SU-DHL-6 (cell line): ENCODE measurements around the gene FAM120A.

Experiments
- CTCF ChIP-seq: fragments of 200-600 bp; sonication (generic); IDR thresholded peaks from one replicate; pipeline ENCODE4 v1.5.1; 2017; ENCODE audit warnings: antibody characterized with exemption, mild to moderate bottlenecking, low read length, moderate library complexity; ENCODE audit not compliant: insufficient read depth, poor library complexity, severe bottlenecking
- EZH2phosphoT487 ChIP-seq: fragments of 200-600 bp; sonication (generic), shearing (Covaris generic); conservative IDR thresholded peaks from 2 replicates; pipeline ENCODE4 v1.6.1; 2018; ENCODE audit warnings: mild to moderate bottlenecking, antibody characterized with exemption, low read length, moderate library complexity, mixed read lengths

GRCh38 chr9:93473411-93473810 is 21.9 kb downstream of the FAM120A start:
- TF ChIP-seq CTCF (no peak), EZH2phosphoT487 (no peak)
